B cell (primary cell): ENCODE measurements around the gene ZNF507.

Experiments used
- CTCF ChIP-seq: fragments of 200-600 bp; IDR thresholded peaks from one replicate; pipeline ENCODE4 v1.8.0; 2022; ENCODE audit warnings: antibody characterized with exemption, mild to moderate bottlenecking
- EZH2 ChIP-seq: IDR thresholded peaks from 2 replicates; pipeline ENCODE4 v1.6.1; 2012; ENCODE audit warnings: borderline replicate concordance, low read depth, mild to moderate bottlenecking, moderate library complexity, low read length; ENCODE audit not compliant: insufficient read depth, poor library complexity, severe bottlenecking

DNA sequence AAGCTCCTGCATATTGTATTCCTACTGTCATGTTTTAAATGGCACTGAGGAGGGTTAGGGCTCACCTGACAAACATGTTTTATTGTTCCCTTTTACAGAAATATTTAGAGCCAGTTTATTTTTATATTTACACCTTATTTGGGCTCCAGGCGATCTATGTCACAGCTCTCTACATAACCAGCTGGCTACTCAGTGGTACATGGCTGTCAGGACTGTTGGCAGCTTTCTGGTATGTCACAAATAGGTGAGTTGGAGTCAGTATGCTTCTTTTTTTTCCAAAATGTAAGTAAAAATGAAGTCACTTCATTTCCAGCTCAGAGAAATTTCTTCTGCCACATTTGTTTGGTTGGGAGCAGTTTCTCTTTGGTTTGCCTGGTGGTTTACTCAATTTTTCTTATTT is 91.7 kb downstream of the ZNF507 start:
- TF ChIP-seq CTCF (no peak), EZH2 (no peak)
